AG04449 (cell line): ENCODE results near the gene ZNF136.

Source experiments
- CTCF ChIA-PET: fragments of 350-600 bp; formaldehyde crosslinking; extraction: SDS; loops from one replicate; lab custom pipeline; 2021; ENCODE audit warnings: antibody characterized with exemption; lab: Yijun Ruan, JAX
- POLR2A ChIA-PET: fragments of 400-600, 350-600 bp; formaldehyde crosslinking; extraction: SDS; loops from one replicate; lab custom pipeline; 2020; ENCODE audit warnings: antibody characterized with exemption, inconsistent platforms; lab: Yijun Ruan, JAX
- DNase-seq: peaks from one replicate; pipeline ENCODE4 v3.0.0-alpha.2; 2010; ENCODE audit warnings: low read depth, low spot score
- H3K4me3 ChIP-seq: 2 replicates; pipeline ENCODE4 v1.5.1; 2011; ENCODE audit warnings: low read depth, mild to moderate bottlenecking, control low read depth, low read length
- CTCF ChIP-seq: IDR thresholded peaks from one replicate; pipeline ENCODE4 v1.5.1; 2011; ENCODE audit warnings: mild to moderate bottlenecking, moderate library complexity, low read length, control low read depth, inconsistent platforms; ENCODE audit not compliant: insufficient read depth; ENCODE audit errors: missing control alignments

Gene ZNF136

GRCh38 chr19:12199757-12200419 is 37.0 kb downstream of the ZNF136 start:
- ChIA-PET POLR2A (no interaction called here), CTCF (no interaction called here)
- no peak overlapping the region for H3K4me3 ChIP-seq
- no peak for DNase-seq
- no peak for TF ChIP-seq CTCF

GRCh38 chr19:12202250-12202649 is 39.4 kb downstream of the ZNF136 start:
- no peak for DNase-seq
- no peak for TF ChIP-seq CTCF
- ChIA-PET POLR2A (no interaction called here), CTCF (no interaction called here)
- no peak overlapping the region for H3K4me3 ChIP-seq

- no peak for DNase-seq
- H3K4me3 ChIP-seq = no peak overlapping the region
- no peak for TF ChIP-seq CTCF
- CTCF ChIA-PET = no interaction called here
- POLR2A ChIA-PET = no interaction called here
These were observed 42.4 kb downstream of the ZNF136 start for GRCh38 chr19:12205296-12205695.

- CTCF ChIA-PET = no interaction called here
- DNase-seq = no peak
- POLR2A ChIA-PET = no interaction called here
- no peak overlapping the region for H3K4me3 ChIP-seq
- TF ChIP-seq CTCF = no peak
These were observed 45.3 kb downstream of the ZNF136 start for GRCh38 chr19:12208221-12208620.

- no peak for DNase-seq
- no peak overlapping the region for H3K4me3 ChIP-seq
- TF ChIP-seq CTCF = no peak
- CTCF ChIA-PET = interaction anchor here (1.5 kb wide), 1 partner anchor 148 kb away, joined by 3 read pairs; the partner anchor contains the start of gene ZNF442
- POLR2A ChIA-PET = no interaction called here
These were observed 54.4 kb downstream of the ZNF136 start for GRCh38 chr19:12217332-12217731.

- H3K4me3 ChIP-seq = no peak overlapping the region
- POLR2A ChIA-PET = no interaction called here
These were observed 60.2 kb downstream of the ZNF136 start for GRCh38 chr19:12222980-12223630.

More at GRCh38 chr19:12222980-12223630, 60.2 kb downstream of the ZNF136 start:
- CTCF ChIA-PET = no interaction called here
- no peak for TF ChIP-seq CTCF
- DNase-seq = no peak
